ENCODE measurements around the gene KCNH4. TPM values are rescaled to one million over a fixed set of nuclear protein-coding genes. Genes with fewer than 3 reads are reported as not detected.

Gene KCNH4
- total and polyA plus RNA-seq, 4 donors = 0.01 TPM; not detected in 3

- Histone ChIP-seq H3K36me3 (ENCODE audit: control insufficient read depth in 4 of 4, insufficient read depth in 3 of 4, low read depth in 1 of 4, low read length in 3 of 4) (peaks cover 4 to 14% (median 8%) of the 10 kb centered on the region in 4 donors), H3K9ac (ENCODE audit: low read depth in 1 of 2, low read length in 2 of 2) (no peak overlapping the region), H3K9me3 (ENCODE audit: control insufficient read depth in 4 of 4, low read length in 3 of 4) (no peaks in the 10 kb centered on the region), H3K4me3 (ENCODE audit: low read depth in 1 of 3, low read length in 3 of 3) (no peak overlapping the region), H3K4me1 (ENCODE audit: control insufficient read depth in 4 of 4, insufficient read depth in 4 of 4, low read length in 3 of 4) (peaks cover 10 to 38% (median 31%) of the 10 kb centered on the region in 4 donors), H3K27ac (ENCODE audit: low read depth in 1 of 2, low read length in 2 of 2) (peak overlapping the region in 1 of 2 donors; percentile 84), H3K27me3 (ENCODE audit: control insufficient read depth in 4 of 4, insufficient read depth in 4 of 4, low read length in 3 of 4) (no peaks in the 10 kb centered on the region)
- WGBS = 88% methylated on average over 18 of the region's 18 CpGs
- DNase-seq (ENCODE audit: low spot score) = no peak
- TF ChIP-seq HNF4A (conservative IDR thresholded peaks at IDR 0.05) (no peak), RAD21 (IDR thresholded peaks at IDR 0.05) (no peak), CTCF (IDR thresholded peaks at IDR 0.05; ENCODE audit: low read depth, low read length, missing input control) (no peak), GABPA (IDR thresholded peaks at IDR 0.05 in 1 of 2, conservative IDR thresholded peaks at IDR 0.05 in 1 of 2) (no peak), NR2F2 (IDR thresholded peaks at IDR 0.05) (no peak), YY1 (IDR thresholded peaks at IDR 0.05) (no peak)
- TF ChIP-seq, protein P1, sequence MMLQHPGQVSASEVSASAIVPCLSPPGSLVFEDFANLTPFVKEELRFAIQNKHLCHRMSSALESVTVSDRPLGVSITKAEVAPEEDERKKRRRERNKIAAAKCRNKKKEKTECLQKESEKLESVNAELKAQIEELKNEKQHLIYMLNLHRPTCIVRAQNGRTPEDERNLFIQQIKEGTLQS (IDR thresholded peaks at IDR 0.05) = no peak
- TF ChIP-seq, protein P2, sequence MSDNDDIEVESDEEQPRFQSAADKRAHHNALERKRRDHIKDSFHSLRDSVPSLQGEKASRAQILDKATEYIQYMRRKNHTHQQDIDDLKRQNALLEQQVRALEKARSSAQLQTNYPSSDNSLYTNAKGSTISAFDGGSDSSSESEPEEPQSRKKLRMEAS (IDR thresholded peaks at IDR 0.05) = no peak
Measured at GRCh38 chr17:42110301-42111264, 70.4 kb downstream of the KCNH4 start.

DNA sequence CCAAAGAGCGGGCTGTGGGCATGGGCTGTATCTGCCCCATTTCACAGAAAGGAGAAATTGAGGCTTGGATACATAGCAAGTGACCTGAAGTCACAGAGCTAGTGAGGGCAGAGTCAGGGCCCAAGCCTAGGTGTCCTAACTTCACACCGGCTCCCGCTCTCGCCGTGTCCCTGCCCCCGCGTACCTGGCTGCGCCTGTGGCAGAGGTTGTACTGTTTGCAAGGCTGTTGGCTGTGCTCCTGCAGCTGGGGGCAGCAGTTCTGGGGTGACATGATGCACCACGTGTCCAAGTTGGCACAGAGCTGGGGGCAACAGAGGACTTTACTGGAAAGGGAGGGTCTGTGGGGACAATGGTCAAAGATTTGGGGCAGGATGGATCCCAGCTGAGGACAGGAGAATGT lies 71.9 kb downstream of the KCNH4 start:
- Histone ChIP-seq H3K4me1 (ENCODE audit: control insufficient read depth in 4 of 4, insufficient read depth in 4 of 4, low read length in 3 of 4) (peaks cover 10 to 38% (median 31%) of the 10 kb centered on the region in 4 donors), H3K27me3 (ENCODE audit: control insufficient read depth in 4 of 4, insufficient read depth in 4 of 4, low read length in 3 of 4) (no peaks in the 10 kb centered on the region), H3K36me3 (ENCODE audit: control insufficient read depth in 4 of 4, insufficient read depth in 3 of 4, low read depth in 1 of 4, low read length in 3 of 4) (peaks cover 7 to 19% (median 9%) of the 10 kb centered on the region in 4 donors), H3K9me3 (ENCODE audit: control insufficient read depth in 4 of 4, low read length in 3 of 4) (no peaks in the 10 kb centered on the region), H3K4me3 (ENCODE audit: low read depth in 1 of 3, low read length in 3 of 3) (no peak overlapping the region), H3K9ac (ENCODE audit: low read depth in 1 of 2, low read length in 2 of 2) (no peak overlapping the region), H3K27ac (ENCODE audit: low read depth in 1 of 2, low read length in 2 of 2) (no peak overlapping the region)
- WGBS = 50% methylated on average over 9 of the region's 9 CpGs
- no peak for DNase-seq (ENCODE audit: low spot score)
- TF ChIP-seq, protein P1 (IDR thresholded peaks at IDR 0.05) = no peak
- TF ChIP-seq TAF1 (conservative IDR thresholded peaks at IDR 0.05) = no peak
- peak in 1 of 2 donors; percentile 85 for TF ChIP-seq RXRA (IDR thresholded peaks at IDR 0.05)
- peak in 1 of 2 donors; percentile 67 for TF ChIP-seq HNF4A (conservative IDR thresholded peaks at IDR 0.05)
